Measurements from ENCODE around the gene SERTM2.

The SERTM2 gene

DNA sequence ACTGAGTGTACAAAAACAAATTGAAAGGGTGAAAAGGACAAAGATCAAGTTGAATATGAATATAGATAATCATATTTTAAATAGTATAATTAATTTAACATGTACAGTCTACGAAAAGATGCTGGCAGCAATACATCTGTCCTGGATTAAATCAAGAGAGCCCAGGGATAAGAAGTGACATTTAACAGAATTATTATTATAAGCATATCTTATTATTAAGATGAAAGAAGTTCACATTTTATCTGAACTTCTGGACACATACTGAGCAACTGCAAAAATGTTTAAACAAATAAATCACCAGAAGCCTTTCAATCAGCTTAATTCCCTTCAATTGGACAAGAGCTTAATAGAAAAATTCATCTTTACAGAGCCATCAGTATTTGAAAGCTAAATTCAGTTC is 50.4 kb downstream of the SERTM2 start:
- DNase-seq: no peak

DNA sequence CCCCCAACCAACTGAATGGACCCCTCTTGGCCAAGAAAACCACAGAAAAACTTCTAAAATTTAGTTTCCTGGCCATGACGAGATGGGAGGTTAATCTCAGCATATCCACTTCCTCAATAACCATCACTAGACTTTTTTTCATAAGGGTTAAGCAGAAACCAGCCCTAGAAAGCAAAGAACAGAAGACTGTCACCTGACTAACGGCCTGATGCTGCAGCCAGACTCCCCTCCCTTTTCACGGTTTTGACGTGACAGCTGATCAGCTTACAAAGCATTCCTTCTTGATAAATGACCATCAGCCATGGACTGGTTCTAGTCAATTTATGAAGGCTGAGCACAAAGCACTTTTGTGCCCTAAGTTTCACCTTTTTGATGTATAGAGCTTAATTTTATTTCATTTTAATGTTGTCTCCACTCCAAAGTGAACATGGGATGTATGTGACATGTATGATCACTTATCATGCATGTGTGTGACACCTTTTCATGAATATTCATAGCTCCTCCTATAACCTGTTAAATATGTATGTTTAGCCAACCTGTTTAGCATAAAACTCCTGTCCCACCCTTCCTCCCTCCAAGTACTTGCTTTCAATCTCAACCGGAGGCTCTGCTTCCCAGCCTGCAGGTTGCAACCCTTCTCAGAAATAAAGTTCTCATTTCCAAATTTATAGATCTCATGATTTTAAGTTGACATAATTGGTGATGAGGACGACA is 56.3 kb downstream of the SERTM2 start:
- DNase-seq: no peak

DNA sequence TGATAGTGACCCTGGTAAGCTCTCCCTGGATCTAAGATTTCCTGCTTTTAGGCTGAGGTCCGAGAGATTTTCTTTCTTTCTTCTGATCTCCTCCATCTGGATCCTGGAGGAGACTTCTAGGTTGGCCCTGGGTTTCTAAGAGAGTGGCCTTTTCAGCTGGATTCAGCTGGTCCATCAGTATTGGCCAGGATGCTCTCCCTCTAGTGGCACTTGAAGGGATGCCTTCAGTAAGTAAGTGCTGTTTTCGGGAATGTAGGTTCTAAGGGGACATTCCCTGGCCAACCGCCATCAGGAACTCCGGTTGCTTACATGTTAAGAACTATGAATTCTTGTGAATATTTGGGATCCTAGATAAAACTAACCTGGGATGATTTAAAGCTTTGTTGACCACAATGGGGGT is 56.9 kb downstream of the SERTM2 start:
- no peak for DNase-seq

DNA sequence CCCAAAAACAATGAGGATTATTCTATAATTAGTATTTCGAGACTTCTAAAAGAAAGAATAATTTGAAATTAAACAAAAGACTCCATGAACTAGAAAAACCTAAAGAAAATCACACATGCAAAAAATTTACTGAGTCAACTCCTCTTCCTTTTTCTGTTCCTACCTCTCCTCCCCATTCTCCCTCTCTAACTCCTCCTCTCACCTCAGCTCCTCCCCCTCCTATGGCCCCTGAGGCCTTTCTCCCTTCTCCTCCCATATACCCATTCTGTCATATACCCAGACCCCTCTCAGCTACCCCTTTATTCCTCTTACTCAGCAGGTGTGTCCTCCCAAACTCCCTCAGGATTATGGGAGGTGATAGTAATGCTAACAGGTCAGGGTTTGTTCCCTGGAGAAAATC is 57.4 kb downstream of the SERTM2 start:
- no peak for DNase-seq
